Muscle layer of colon (tissue), 2 donors: Measurements from ENCODE around the gene SYPL2.

Experiments
- H3K27ac ChIP-seq: one replicate; pipeline ENCODE4 v1.7.0; 2013; ENCODE audit warnings: low read depth, mild to moderate bottlenecking, low read length, moderate library complexity
- H3K27me3 ChIP-seq, 2 donors: one replicate each; pipeline ENCODE4 v1.7.0; 2013; ENCODE audit warnings: low read length in 2 of 2, mild to moderate bottlenecking in 2 of 2; ENCODE audit not compliant: insufficient read depth in 2 of 2, control insufficient read depth in 1 of 2
- H3K36me3 ChIP-seq: one replicate; pipeline ENCODE4 v1.7.0; 2013; ENCODE audit warnings: mild to moderate bottlenecking, low read length; ENCODE audit not compliant: insufficient read depth
- H3K4me1 ChIP-seq: one replicate; pipeline ENCODE4 v1.7.0; 2013; ENCODE audit warnings: mild to moderate bottlenecking, low read length; ENCODE audit not compliant: insufficient read depth
- H3K4me3 ChIP-seq, 2 donors: one replicate each; pipeline ENCODE4 v1.7.0; 2013; ENCODE audit warnings: low read length in 2 of 2, low read depth in 1 of 2, mild to moderate bottlenecking in 1 of 2, moderate library complexity in 1 of 2
- H3K9ac ChIP-seq: one replicate; pipeline ENCODE4 v1.7.0; 2013; ENCODE audit warnings: low read length
- H3K9me3 ChIP-seq: one replicate; pipeline ENCODE4 v1.7.0; 2013; ENCODE audit warnings: mild to moderate bottlenecking, low read length
- donor health status: abdominal sarcoma.
- donor health status: Adenocarcinoma of cecum.

Gene SYPL2

GRCh38 chr1:109483672-109484518, 17.5 kb downstream of the SYPL2 start, which contains the start of gene ATXN7L2:
Gene ATXN7L2 (plus strand): TSS chr1:109483905. CDS start chr1:109483954, 49 bp downstream.
- Histone ChIP-seq H3K27ac (peak within 1 kb of the TSS; percentile 73), H3K4me1 (peaks cover 11% of the 10 kb centered on the region), H3K9me3 (no peaks in the 10 kb centered on the region), H3K9ac (peak within 1 kb of the TSS; percentile 65), H3K36me3 (peaks cover 9% of the 10 kb centered on the region), H3K4me3 (peak within 1 kb of the TSS; percentile 71 to 92), H3K27me3 (no peaks in the 10 kb centered on the region)

- Histone ChIP-seq H3K9ac (peak overlapping the region; percentile 65), H3K4me3 (peak overlapping the region; percentile 71 to 92), H3K36me3 (peaks cover 15% of the 10 kb centered on the region), H3K4me1 (peaks cover 11% of the 10 kb centered on the region), H3K27ac (peak overlapping the region; percentile 12), H3K9me3 (no peaks in the 10 kb centered on the region), H3K27me3 (no peaks in the 10 kb centered on the region)
These were observed 18.2 kb downstream of the SYPL2 start for GRCh38 chr1:109484519-109484975.

DNA sequence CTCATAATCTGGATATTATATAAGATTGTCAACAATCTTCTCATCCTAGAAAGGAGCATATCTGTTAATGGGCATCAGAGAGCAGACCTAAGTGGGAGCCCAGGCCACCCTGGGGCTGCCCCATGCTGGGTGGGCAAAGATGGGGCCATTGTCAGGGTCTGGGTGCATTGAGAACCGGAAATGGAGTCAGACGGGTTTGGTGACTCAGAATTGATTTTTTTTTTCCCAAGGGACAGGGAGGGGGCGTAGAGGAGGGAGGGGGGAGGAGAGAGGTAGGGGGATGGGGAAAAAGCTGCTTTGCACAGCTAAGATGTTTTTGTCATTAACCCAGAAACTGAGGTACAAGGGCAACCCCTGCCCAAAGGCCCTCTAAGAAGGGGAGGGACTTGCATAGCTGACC, 18.7 kb downstream of the SYPL2 start:
- Histone ChIP-seq H3K9me3 (no peaks in the 10 kb centered on the region), H3K4me3 (peak overlapping the region in 1 of 2 donors; percentile 92), H3K27me3 (no peaks in the 10 kb centered on the region), H3K27ac (no peak overlapping the region), H3K4me1 (peaks cover 11% of the 10 kb centered on the region), H3K36me3 (peaks cover 16% of the 10 kb centered on the region), H3K9ac (no peak overlapping the region)

GRCh38 chr1:109487261-109487660, 20.9 kb downstream of the SYPL2 start:
- Histone ChIP-seq H3K4me1 (peaks cover 16% of the 10 kb centered on the region), H3K9ac (no peak overlapping the region), H3K27ac (no peak overlapping the region), H3K36me3 (peaks cover 16% of the 10 kb centered on the region), H3K27me3 (no peaks in the 10 kb centered on the region), H3K4me3 (no peak overlapping the region), H3K9me3 (no peaks in the 10 kb centered on the region)

GRCh38 chr1:109488201-109488600, 21.9 kb downstream of the SYPL2 start:
- peaks cover 16% of the 10 kb centered on the region for H3K36me3 ChIP-seq
- no peaks in the 10 kb centered on the region for H3K27me3 ChIP-seq
- no peak overlapping the region for H3K27ac ChIP-seq
- H3K4me3 ChIP-seq, result no peak overlapping the region
- no peaks in the 10 kb centered on the region for H3K9me3 ChIP-seq
- H3K9ac ChIP-seq, result no peak overlapping the region
- H3K4me1 ChIP-seq, result peaks cover 18% of the 10 kb centered on the region

GRCh38 chr1:109488696-109489095, 22.4 kb downstream of the SYPL2 start:
- H3K36me3 ChIP-seq, result peaks cover 16% of the 10 kb centered on the region
- no peak overlapping the region for H3K9ac ChIP-seq
- H3K4me1 ChIP-seq, result peaks cover 23% of the 10 kb centered on the region
- no peaks in the 10 kb centered on the region for H3K9me3 ChIP-seq
- no peaks in the 10 kb centered on the region for H3K27me3 ChIP-seq
- H3K27ac ChIP-seq, result no peak overlapping the region
- H3K4me3 ChIP-seq, result no peak overlapping the region

- Histone ChIP-seq H3K27ac (no peak overlapping the region), H3K9ac (no peak overlapping the region), H3K4me3 (no peak overlapping the region), H3K4me1 (peaks cover 20% of the 10 kb centered on the region), H3K9me3 (no peaks in the 10 kb centered on the region), H3K27me3 (no peaks in the 10 kb centered on the region), H3K36me3 (peaks cover 16% of the 10 kb centered on the region)
These were observed 23.9 kb downstream of the SYPL2 start for GRCh38 chr1:109490029-109490933.

- Histone ChIP-seq H3K36me3 (peaks cover 20% of the 10 kb centered on the region), H3K9ac (no peak overlapping the region), H3K27me3 (no peaks in the 10 kb centered on the region), H3K4me1 (peaks cover 24% of the 10 kb centered on the region), H3K27ac (no peak overlapping the region), H3K9me3 (no peaks in the 10 kb centered on the region), H3K4me3 (no peak overlapping the region)
These were observed 24.6 kb downstream of the SYPL2 start for GRCh38 chr1:109490934-109491302.

GRCh38 chr1:109491372-109491771, 25.0 kb downstream of the SYPL2 start:
- no peak overlapping the region for H3K27ac ChIP-seq
- peaks cover 25% of the 10 kb centered on the region for H3K36me3 ChIP-seq
- no peak overlapping the region for H3K4me3 ChIP-seq
- H3K9ac ChIP-seq, result no peak overlapping the region
- no peaks in the 10 kb centered on the region for H3K27me3 ChIP-seq
- peaks cover 24% of the 10 kb centered on the region for H3K4me1 ChIP-seq
- H3K9me3 ChIP-seq, result no peaks in the 10 kb centered on the region

DNA sequence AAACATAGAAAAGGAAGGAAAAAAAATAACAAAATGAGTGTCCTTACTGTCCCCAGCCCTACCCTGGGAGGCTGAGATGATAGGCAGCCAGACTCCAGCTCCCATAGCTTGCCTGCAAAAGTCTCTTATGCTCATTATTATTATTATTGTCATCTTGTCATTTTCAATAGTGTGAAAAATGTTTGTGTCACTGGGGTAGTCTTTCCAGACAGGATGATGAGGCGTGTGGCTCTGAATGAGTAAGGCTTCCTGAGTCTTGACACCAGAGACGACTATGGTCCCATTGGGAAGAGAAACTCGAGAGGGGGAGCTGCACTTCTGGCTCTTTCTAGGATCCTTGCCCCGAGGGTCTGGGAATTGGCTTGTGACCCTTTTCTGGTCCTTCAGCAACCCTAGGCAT, 26.4 kb downstream of the SYPL2 start:
- peak overlapping the region; percentile 62 for H3K9ac ChIP-seq
- H3K4me3 ChIP-seq, result no peak overlapping the region
- H3K27ac ChIP-seq, result no peak overlapping the region
- H3K9me3 ChIP-seq, result no peaks in the 10 kb centered on the region
- peaks cover 36% of the 10 kb centered on the region for H3K36me3 ChIP-seq
- H3K4me1 ChIP-seq, result peaks cover 24% of the 10 kb centered on the region
- no peaks in the 10 kb centered on the region for H3K27me3 ChIP-seq

- no peak overlapping the region for H3K27ac ChIP-seq
- peaks cover 24% of the 10 kb centered on the region for H3K4me1 ChIP-seq
- H3K9ac ChIP-seq, result peak overlapping the region; percentile 62
- H3K9me3 ChIP-seq, result no peaks in the 10 kb centered on the region
- H3K27me3 ChIP-seq, result no peaks in the 10 kb centered on the region
- peaks cover 33% of the 10 kb centered on the region for H3K36me3 ChIP-seq
- no peak overlapping the region for H3K4me3 ChIP-seq
These were observed 26.9 kb downstream of the SYPL2 start for GRCh38 chr1:109493227-109493626.
